Endothelial cell (in vitro differentiated cells): Measurements from ENCODE around the gene PRAMEF13. TPM values are rescaled to one million over a fixed set of nuclear protein-coding genes. Genes with fewer than 3 reads are reported as not detected.
"Not testable (repeated sequence)": the region's sequence is repeated elsewhere in the genome, so short reads cannot be mapped to it uniquely, and the experiment has no call there.

Experiments
- DNase-seq: peaks from one replicate; pipeline ENCODE4 v3.0.0; 2021; ENCODE audit warnings: low spot score
- H3K27ac Mint-ChIP-seq: one replicate; pipeline ENCODE4 v1.8.0; 2021; ENCODE audit warnings: mixed read lengths, inconsistent platforms; ENCODE audit not compliant: unreplicated experiment
- H3K27me3 Mint-ChIP-seq: one replicate; pipeline ENCODE4 v1.8.0; 2021; ENCODE audit warnings: mild to moderate bottlenecking, moderate library complexity, mixed read lengths, inconsistent platforms; ENCODE audit not compliant: unreplicated experiment
- H3K36me3 Mint-ChIP-seq: one replicate; pipeline ENCODE4 v1.8.0; 2021; ENCODE audit warnings: mild to moderate bottlenecking, low read depth, mixed read lengths, inconsistent platforms; ENCODE audit not compliant: unreplicated experiment
- H3K4me1 Mint-ChIP-seq: one replicate; pipeline ENCODE4 v1.8.0; 2021; ENCODE audit warnings: mild to moderate bottlenecking, mixed read lengths, inconsistent platforms; ENCODE audit not compliant: unreplicated experiment
- H3K4me3 Mint-ChIP-seq: one replicate; pipeline ENCODE4 v1.8.0; 2021; ENCODE audit warnings: mild to moderate bottlenecking, mixed read lengths, inconsistent platforms; ENCODE audit not compliant: unreplicated experiment
- H3K9me3 Mint-ChIP-seq: one replicate; pipeline ENCODE4 v1.8.0; 2021; ENCODE audit warnings: mixed read lengths, inconsistent platforms; ENCODE audit not compliant: unreplicated experiment
- total RNA-seq: library from RNA; stranded (reverse); fragmentation: NEBNext Ultra II Directional; extraction: Animal tissue kit (Norgen Biotek cat#: 25700); gene quantifications from one replicate; pipeline ENCODE4 v1.2.1, GENCODE V29; 2021; ENCODE audit not compliant: unreplicated experiment

PRAMEF13 gene
- total RNA-seq, 1 donor from 2014 or later: not detected

GRCh38 chr1:13165531-13165930, 35.7 kb downstream of the PRAMEF13 start, which contains the start of gene HNRNPCL4:
HNRNPCL4 (minus strand) TSS chr1:13165631; CDS start chr1:13165467, 164 bp downstream.
- DNase-seq, H3K4me1 Mint-ChIP-seq, H3K4me3 Mint-ChIP-seq, H3K36me3 Mint-ChIP-seq, H3K27ac Mint-ChIP-seq, H3K9me3 Mint-ChIP-seq, H3K27me3 Mint-ChIP-seq: not testable (repeated sequence)

DNA sequence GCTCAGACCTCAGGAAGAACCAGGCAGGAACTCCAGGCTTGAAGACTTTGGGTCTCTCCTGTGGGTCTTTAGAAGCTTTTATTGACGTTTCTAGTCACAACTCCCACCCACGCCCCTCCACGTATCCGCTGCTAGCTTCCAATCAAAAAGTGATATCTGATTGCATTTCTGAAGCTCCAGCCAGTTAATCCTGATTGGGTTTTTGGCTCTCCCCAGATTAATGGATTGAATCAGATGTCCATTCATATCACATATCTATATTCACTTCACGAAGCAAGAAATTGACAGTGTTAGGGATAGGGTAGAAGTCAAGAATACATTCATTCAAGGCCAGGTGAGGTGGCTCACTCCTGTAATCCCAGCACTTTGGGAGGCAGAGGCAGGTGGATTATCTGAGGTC, 45.3 kb downstream of the PRAMEF13 start, which contains the start of gene PRAMEF26:
PRAMEF26 (minus strand) TSS at position 101 of the 400 bp plus-strand sequence. CDS start 2,914 bp downstream, outside the sequence.
- H3K4me1 Mint-ChIP-seq, H3K36me3 Mint-ChIP-seq, H3K27ac Mint-ChIP-seq, H3K27me3 Mint-ChIP-seq, H3K4me3 Mint-ChIP-seq, DNase-seq, H3K9me3 Mint-ChIP-seq: not testable (repeated sequence)

Other genes starting within 250 kb of the PRAMEF13 start
- gene PRAMEF27, start 144.8 kb downstream of the PRAMEF13 start, total RNA-seq: not detected
- gene HNRNPCL3, start 140.6 kb downstream of the PRAMEF13 start, total RNA-seq: not detected
- gene PRAMEF25, start 130.6 kb downstream of the PRAMEF13 start, total RNA-seq: not detected
- gene HNRNPCL2, start 84.6 kb downstream of the PRAMEF13 start, total RNA-seq: not detected
- not detected for gene PRAMEF26, start 45.4 kb downstream of the PRAMEF13 start, total RNA-seq
- gene HNRNPCL4, start 35.8 kb downstream of the PRAMEF13 start, total RNA-seq: not detected
- gene PRAMEF9, start 29.6 kb downstream of the PRAMEF13 start, total RNA-seq: not detected
- not detected for gene PRAMEF18, start 24.7 kb upstream of the PRAMEF13 start, total RNA-seq
- not detected for gene PRAMEF5, start 52.8 kb upstream of the PRAMEF13 start, total RNA-seq
- not detected for gene PRAMEF8, start 83.7 kb upstream of the PRAMEF13 start, total RNA-seq
- not detected for gene PRAMEF33, start 102.1 kb upstream of the PRAMEF13 start, total RNA-seq
- gene PRAMEF15, start 114.2 kb upstream of the PRAMEF13 start, total RNA-seq: not detected
- not detected for gene PRAMEF14, start 145.7 kb upstream of the PRAMEF13 start, total RNA-seq
- gene PRAMEF19, start 170.5 kb upstream of the PRAMEF13 start, total RNA-seq: not detected
- not detected for gene PRAMEF17, start 188.2 kb upstream of the PRAMEF13 start, total RNA-seq
- not detected for gene PRAMEF20, start 209.0 kb upstream of the PRAMEF13 start, total RNA-seq